AG04450 (cell line): ENCODE measurements around the gene RAB27A. TPM values are rescaled to one million over a fixed set of nuclear protein-coding genes. Genes with fewer than 3 reads are reported as not detected.

Source experiments
- CTCF ChIA-PET: fragments of 300-600, 350-600 bp; formaldehyde crosslinking; extraction: SDS; loops from one replicate; lab custom pipeline; 2022; ENCODE audit warnings: antibody characterized with exemption, inconsistent platforms; lab: Charles Lee
- POLR2A ChIA-PET: fragments of 350-600 bp; formaldehyde crosslinking; extraction: SDS; loops from one replicate; lab custom pipeline; 2021; ENCODE audit warnings: antibody characterized with exemption, inconsistent platforms; lab: Yijun Ruan, JAX
- DNase-seq: peaks from one replicate; pipeline ENCODE4 v3.0.0-alpha.2; 2011; ENCODE audit warnings: low read depth, low spot score
- H3K27ac ChIP-seq: one replicate; pipeline ENCODE4 v1.5.1; 2012; ENCODE audit warnings: low read depth, low read length, control low read depth
- H3K27me3 ChIP-seq: one replicate; pipeline ENCODE4 v1.6.0; 2012; ENCODE audit warnings: low read length; ENCODE audit not compliant: control insufficient read depth, insufficient read depth
- H3K4me3 ChIP-seq: 2 replicates; pipeline ENCODE4 v1.5.1; 2011; ENCODE audit warnings: mild to moderate bottlenecking, low read depth, low read length, control low read depth
- H3K9me3 ChIP-seq: 2 replicates; pipeline ENCODE4 v1.5.1; 2012; ENCODE audit warnings: low read length; ENCODE audit not compliant: control insufficient read depth, insufficient read depth
- polyA plus RNA-seq: library from polyadenylated mRNA; depleted of rRNA; stranded (reverse); fragments of >200 nt; gene quantifications from 2 replicates; pipeline ENCODE4 v1.2.3, GENCODE V29; 2011
- TF ChIP-seq, protein P1 (sequence below): IDR thresholded peaks from 2 replicates; pipeline ENCODE4 v1.5.1; 2011; ENCODE audit warnings: low read depth, low read length, control low read depth, inconsistent platforms

Gene RAB27A
- polyA plus RNA-seq, 1 experiment: 34.8 TPM

- CTCF ChIA-PET: no interaction called here
- Histone ChIP-seq H3K27me3 (no peaks in the 10 kb centered on the region), H3K9me3 (no peaks in the 10 kb centered on the region)
Observed at GRCh38 chr15:55240125-55240760, 49.4 kb downstream of the RAB27A start.

DNA sequence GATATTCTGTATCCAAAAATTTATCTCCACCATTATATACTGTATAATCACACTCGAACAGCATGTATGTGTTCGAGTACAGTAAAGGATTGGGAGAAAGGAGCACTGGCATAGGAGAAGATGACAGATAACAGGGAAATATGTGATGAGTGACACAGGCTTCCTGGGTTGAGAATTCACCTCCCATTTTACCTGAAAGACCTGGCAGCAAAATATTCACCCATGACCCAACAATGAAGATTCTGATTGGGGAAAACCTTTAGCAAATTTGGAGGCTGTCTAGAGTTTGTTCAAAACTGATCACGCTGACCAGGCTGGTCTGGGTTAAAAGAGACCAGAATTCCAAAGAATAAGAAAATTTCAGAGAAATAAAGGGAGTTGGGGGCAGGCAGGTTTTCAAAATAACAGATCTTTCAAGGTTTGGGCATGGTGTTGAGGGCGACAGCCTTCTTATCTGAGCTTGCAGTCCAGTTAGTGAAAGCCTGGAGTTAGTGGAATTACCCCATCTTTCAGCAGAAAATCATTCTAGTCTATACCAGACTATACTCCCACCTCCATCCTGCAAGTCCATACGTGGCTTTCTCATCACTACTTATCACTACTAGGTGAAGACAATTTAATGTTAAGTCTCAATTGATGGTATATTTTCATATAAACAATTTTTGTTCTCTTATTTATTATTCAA is 50.0 kb downstream of the RAB27A start:
- CTCF ChIA-PET: no interaction called here
- TF ChIP-seq, protein P1, sequence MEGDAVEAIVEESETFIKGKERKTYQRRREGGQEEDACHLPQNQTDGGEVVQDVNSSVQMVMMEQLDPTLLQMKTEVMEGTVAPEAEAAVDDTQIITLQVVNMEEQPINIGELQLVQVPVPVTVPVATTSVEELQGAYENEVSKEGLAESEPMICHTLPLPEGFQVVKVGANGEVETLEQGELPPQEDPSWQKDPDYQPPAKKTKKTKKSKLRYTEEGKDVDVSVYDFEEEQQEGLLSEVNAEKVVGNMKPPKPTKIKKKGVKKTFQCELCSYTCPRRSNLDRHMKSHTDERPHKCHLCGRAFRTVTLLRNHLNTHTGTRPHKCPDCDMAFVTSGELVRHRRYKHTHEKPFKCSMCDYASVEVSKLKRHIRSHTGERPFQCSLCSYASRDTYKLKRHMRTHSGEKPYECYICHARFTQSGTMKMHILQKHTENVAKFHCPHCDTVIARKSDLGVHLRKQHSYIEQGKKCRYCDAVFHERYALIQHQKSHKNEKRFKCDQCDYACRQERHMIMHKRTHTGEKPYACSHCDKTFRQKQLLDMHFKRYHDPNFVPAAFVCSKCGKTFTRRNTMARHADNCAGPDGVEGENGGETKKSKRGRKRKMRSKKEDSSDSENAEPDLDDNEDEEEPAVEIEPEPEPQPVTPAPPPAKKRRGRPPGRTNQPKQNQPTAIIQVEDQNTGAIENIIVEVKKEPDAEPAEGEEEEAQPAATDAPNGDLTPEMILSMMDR: no peak
- H3K27me3 ChIP-seq: no peaks in the 10 kb centered on the region
- POLR2A ChIA-PET: no interaction called here
- no peaks in the 10 kb centered on the region for H3K9me3 ChIP-seq
- H3K27ac ChIP-seq: no peak overlapping the region
- H3K4me3 ChIP-seq: no peak overlapping the region
- DNase-seq: no peak

More at GRCh38 chr15:55240125-55240760, 49.4 kb downstream of the RAB27A start:
- TF ChIP-seq, protein P1: no peak
- DNase-seq: no peak
- Histone ChIP-seq H3K4me3 (no peak overlapping the region), H3K27ac (no peak overlapping the region)
- POLR2A ChIA-PET: no interaction called here

- no peak for DNase-seq
- TF ChIP-seq, protein P1: no peak
- Histone ChIP-seq H3K27ac (no peak overlapping the region), H3K4me3 (no peak overlapping the region), H3K27me3 (no peaks in the 10 kb centered on the region), H3K9me3 (no peaks in the 10 kb centered on the region)
- ChIA-PET POLR2A (no interaction called here), CTCF (no interaction called here)
Observed at GRCh38 chr15:55238877-55239276, 50.7 kb downstream of the RAB27A start.

- POLR2A ChIA-PET: interaction anchor here (0.9 kb wide), 1 partner anchor 16 kb away, joined by 3 read pairs; no protein-coding TSS in a partner anchor
- no peak overlapping the region for H3K27ac ChIP-seq
- CTCF ChIA-PET: interaction anchor here (1.2 kb wide), 1 partner anchor 9 kb away, joined by 3 read pairs; no protein-coding TSS in a partner anchor
- H3K4me3 ChIP-seq: no peak overlapping the region
- H3K27me3 ChIP-seq: no peaks in the 10 kb centered on the region
- TF ChIP-seq, protein P1: no peak
- DNase-seq: no peak
- H3K9me3 ChIP-seq: no peaks in the 10 kb centered on the region
Observed at GRCh38 chr15:55237219-55238130, 52.1 kb downstream of the RAB27A start.
